Ovary (tissue), 3 donors: ENCODE data around the gene TNFRSF11A.

Experiments
- EP300 ChIP-seq: sonication (generic); formaldehyde crosslinking; IDR thresholded peaks from one replicate; pipeline ENCODE4 v1.6.1; 2017; ENCODE audit warnings: antibody characterized with exemption
- TF ChIP-seq, protein P1 (sequence below), 3 donors: fragments of 450-650 bp in 2 of 3; fragments of 200-600 bp in 1 of 3; IDR thresholded peaks; one replicate each; pipeline versions ENCODE4 v1.5.1 to v1.8.0; 2016 to 2022; ENCODE audit warnings: antibody characterized with exemption in 3 of 3, mild to moderate bottlenecking in 1 of 3
- donor health status: DM: no; HTN: no; CAD: no.

DNA sequence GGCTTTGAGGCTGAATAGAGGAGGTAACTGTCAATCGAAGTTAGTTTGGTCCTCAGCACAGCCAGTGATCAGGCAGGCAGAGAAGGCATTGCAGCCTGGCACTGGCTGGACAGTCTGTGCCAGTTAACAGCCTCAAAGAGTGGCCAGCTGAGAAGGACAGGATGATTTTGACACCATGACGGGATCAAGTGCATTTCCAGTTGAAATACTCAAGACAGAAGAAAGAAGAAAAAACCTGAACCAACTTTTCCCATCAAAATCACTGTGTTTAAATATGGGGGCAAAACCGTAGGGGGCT lies 101.0 kb downstream of the TNFRSF11A start:
- TF ChIP-seq, protein P1, sequence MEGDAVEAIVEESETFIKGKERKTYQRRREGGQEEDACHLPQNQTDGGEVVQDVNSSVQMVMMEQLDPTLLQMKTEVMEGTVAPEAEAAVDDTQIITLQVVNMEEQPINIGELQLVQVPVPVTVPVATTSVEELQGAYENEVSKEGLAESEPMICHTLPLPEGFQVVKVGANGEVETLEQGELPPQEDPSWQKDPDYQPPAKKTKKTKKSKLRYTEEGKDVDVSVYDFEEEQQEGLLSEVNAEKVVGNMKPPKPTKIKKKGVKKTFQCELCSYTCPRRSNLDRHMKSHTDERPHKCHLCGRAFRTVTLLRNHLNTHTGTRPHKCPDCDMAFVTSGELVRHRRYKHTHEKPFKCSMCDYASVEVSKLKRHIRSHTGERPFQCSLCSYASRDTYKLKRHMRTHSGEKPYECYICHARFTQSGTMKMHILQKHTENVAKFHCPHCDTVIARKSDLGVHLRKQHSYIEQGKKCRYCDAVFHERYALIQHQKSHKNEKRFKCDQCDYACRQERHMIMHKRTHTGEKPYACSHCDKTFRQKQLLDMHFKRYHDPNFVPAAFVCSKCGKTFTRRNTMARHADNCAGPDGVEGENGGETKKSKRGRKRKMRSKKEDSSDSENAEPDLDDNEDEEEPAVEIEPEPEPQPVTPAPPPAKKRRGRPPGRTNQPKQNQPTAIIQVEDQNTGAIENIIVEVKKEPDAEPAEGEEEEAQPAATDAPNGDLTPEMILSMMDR (IDR thresholded peaks at IDR 0.05), result no peak
- no peak for TF ChIP-seq EP300
